OCI-LY1 (cell line): Measurements from ENCODE around the gene TTLL5.

Experiments used
- H2AFZ ChIP-seq: fragments of 200-600 bp; sonication (generic), shearing (Covaris generic); 2 replicates; pipeline ENCODE4 v1.6.0; 2014; ENCODE audit warnings: antibody characterized with exemption, mild to moderate bottlenecking, low read length
- H3F3A ChIP-seq: fragments of 200-600 bp; sonication (generic), shearing (Covaris generic); 2 replicates; pipeline ENCODE4 v1.6.0; 2014; ENCODE audit warnings: mild to moderate bottlenecking, antibody characterized with exemption, low read length, moderate library complexity; ENCODE audit not compliant: insufficient read depth
- H3K27ac ChIP-seq: fragments of 200-600 bp; sonication (generic); 2 replicates; pipeline ENCODE4 v1.5.1; 2014; ENCODE audit warnings: low read length, mixed run types, mild to moderate bottlenecking, low read depth; ENCODE audit not compliant: poor library complexity, severe bottlenecking
- H3K27me3 ChIP-seq: fragments of 200-600 bp; sonication (generic); 2 replicates; pipeline ENCODE4 v1.6.0; 2014; ENCODE audit warnings: antibody characterized with exemption, mild to moderate bottlenecking, low read length, moderate library complexity; ENCODE audit not compliant: insufficient read depth
- H3K36me3 ChIP-seq: fragments of 200-600 bp; sonication (generic); 2 replicates; pipeline ENCODE4 v1.6.1; 2014; ENCODE audit warnings: mild to moderate bottlenecking, antibody characterized with exemption, low read length, moderate library complexity, mixed read lengths; ENCODE audit not compliant: insufficient read depth
- H3K4me1 ChIP-seq: fragments of 200-600 bp; sonication (generic); 2 replicates; pipeline ENCODE4 v1.5.1; 2014; ENCODE audit warnings: mild to moderate bottlenecking, low read length, moderate library complexity; ENCODE audit not compliant: insufficient read depth, severe bottlenecking
- H3K4me2 ChIP-seq: fragments of 200-600 bp; sonication (generic), shearing (Covaris generic); 2 replicates; pipeline ENCODE4 v1.6.1; 2014; ENCODE audit warnings: low read length
- H3K4me3 ChIP-seq: fragments of 200-600 bp; sonication (generic); 2 replicates; pipeline ENCODE4 v1.5.1; 2014; ENCODE audit warnings: low read length, low read depth, mild to moderate bottlenecking, mixed read lengths; ENCODE audit not compliant: poor library complexity, severe bottlenecking
- H3K79me2 ChIP-seq: fragments of 200-600 bp; shearing (Covaris generic); 2 replicates; pipeline ENCODE4 v1.6.1; 2016; ENCODE audit warnings: mixed run types, low read length, mixed read lengths; ENCODE audit not compliant: insufficient read depth
- H3K9ac ChIP-seq: fragments of 200-600 bp; sonication (generic), shearing (Covaris generic); 2 replicates; pipeline ENCODE4 v1.6.1; 2014; ENCODE audit warnings: mild to moderate bottlenecking, low read length, mixed read lengths
- H3K9me2 ChIP-seq: fragments of 200-600 bp; sonication (generic), shearing (Covaris generic); 2 replicates; pipeline ENCODE4 v1.6.1; 2014; ENCODE audit warnings: low read depth, mild to moderate bottlenecking, low read length, mixed read lengths
- H3K9me3 ChIP-seq: fragments of 200-600 bp; shearing (Covaris generic); 2 replicates; pipeline ENCODE4 v1.6.1; 2014; ENCODE audit warnings: low read length, mixed read lengths
- H4K20me1 ChIP-seq: fragments of 200-600 bp; sonication (generic), shearing (Covaris generic); 2 replicates; pipeline ENCODE4 v1.6.0; 2016; ENCODE audit warnings: mild to moderate bottlenecking, low read length; ENCODE audit not compliant: insufficient read depth
- EZH2 ChIP-seq: fragments of 200-600 bp; sonication (generic), shearing (Covaris generic); IDR thresholded peaks from 2 replicates; pipeline ENCODE4 v1.8.0; 2017; ENCODE audit warnings: borderline replicate concordance, mixed run types, mild to moderate bottlenecking, antibody characterized with exemption, low read length, moderate library complexity, mixed read lengths
- TF ChIP-seq, protein P1 (sequence below): fragments of 200-600 bp; sonication (generic), shearing (Covaris generic); IDR thresholded peaks from 2 replicates; pipeline ENCODE4 v1.5.1; 2017; ENCODE audit warnings: mild to moderate bottlenecking, antibody characterized with exemption, low read length, moderate library complexity, mixed read lengths

Gene TTLL5

GRCh38 chr14:75905147-75905904, 244.3 kb downstream of the TTLL5 start:
- TF ChIP-seq, protein P1, sequence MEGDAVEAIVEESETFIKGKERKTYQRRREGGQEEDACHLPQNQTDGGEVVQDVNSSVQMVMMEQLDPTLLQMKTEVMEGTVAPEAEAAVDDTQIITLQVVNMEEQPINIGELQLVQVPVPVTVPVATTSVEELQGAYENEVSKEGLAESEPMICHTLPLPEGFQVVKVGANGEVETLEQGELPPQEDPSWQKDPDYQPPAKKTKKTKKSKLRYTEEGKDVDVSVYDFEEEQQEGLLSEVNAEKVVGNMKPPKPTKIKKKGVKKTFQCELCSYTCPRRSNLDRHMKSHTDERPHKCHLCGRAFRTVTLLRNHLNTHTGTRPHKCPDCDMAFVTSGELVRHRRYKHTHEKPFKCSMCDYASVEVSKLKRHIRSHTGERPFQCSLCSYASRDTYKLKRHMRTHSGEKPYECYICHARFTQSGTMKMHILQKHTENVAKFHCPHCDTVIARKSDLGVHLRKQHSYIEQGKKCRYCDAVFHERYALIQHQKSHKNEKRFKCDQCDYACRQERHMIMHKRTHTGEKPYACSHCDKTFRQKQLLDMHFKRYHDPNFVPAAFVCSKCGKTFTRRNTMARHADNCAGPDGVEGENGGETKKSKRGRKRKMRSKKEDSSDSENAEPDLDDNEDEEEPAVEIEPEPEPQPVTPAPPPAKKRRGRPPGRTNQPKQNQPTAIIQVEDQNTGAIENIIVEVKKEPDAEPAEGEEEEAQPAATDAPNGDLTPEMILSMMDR: no peak
- TF ChIP-seq EZH2: no peak
- no peaks in the 10 kb centered on the region for H3K79me2 ChIP-seq
- H2AFZ ChIP-seq: no peak overlapping the region
- H3K4me3 ChIP-seq: no peak overlapping the region
- H3K36me3 ChIP-seq: no peaks in the 10 kb centered on the region
- no peak overlapping the region for H3K9ac ChIP-seq
- no peak overlapping the region for H3K27ac ChIP-seq
- no peaks in the 10 kb centered on the region for H3K9me3 ChIP-seq
- no peaks in the 10 kb centered on the region for H3K27me3 ChIP-seq
- H3K4me2 ChIP-seq: no peak overlapping the region
- no peaks in the 10 kb centered on the region for H4K20me1 ChIP-seq
- no peaks in the 10 kb centered on the region for H3K9me2 ChIP-seq
- H3F3A ChIP-seq: no peaks in the 10 kb centered on the region; the same call in 1 of the 2 replicates
- H3K4me1 ChIP-seq: no peaks in the 10 kb centered on the region

- Histone ChIP-seq H3K9me2 (no peaks in the 10 kb centered on the region), H3K36me3 (no peaks in the 10 kb centered on the region), H4K20me1 (no peaks in the 10 kb centered on the region), H3K79me2 (no peaks in the 10 kb centered on the region), H3K4me3 (no peak overlapping the region), H3K27ac (no peak overlapping the region), H3K4me1 (no peaks in the 10 kb centered on the region), H3K9ac (no peak overlapping the region), H2AFZ (no peak overlapping the region), H3F3A (no peaks in the 10 kb centered on the region; the same call in 1 of the 2 replicates), H3K9me3 (no peaks in the 10 kb centered on the region), H3K27me3 (no peaks in the 10 kb centered on the region), H3K4me2 (no peak overlapping the region)
- no peak for TF ChIP-seq EZH2
- TF ChIP-seq, protein P1: no peak
These were observed 245.2 kb downstream of the TTLL5 start for GRCh38 chr14:75906228-75906627.

DNA sequence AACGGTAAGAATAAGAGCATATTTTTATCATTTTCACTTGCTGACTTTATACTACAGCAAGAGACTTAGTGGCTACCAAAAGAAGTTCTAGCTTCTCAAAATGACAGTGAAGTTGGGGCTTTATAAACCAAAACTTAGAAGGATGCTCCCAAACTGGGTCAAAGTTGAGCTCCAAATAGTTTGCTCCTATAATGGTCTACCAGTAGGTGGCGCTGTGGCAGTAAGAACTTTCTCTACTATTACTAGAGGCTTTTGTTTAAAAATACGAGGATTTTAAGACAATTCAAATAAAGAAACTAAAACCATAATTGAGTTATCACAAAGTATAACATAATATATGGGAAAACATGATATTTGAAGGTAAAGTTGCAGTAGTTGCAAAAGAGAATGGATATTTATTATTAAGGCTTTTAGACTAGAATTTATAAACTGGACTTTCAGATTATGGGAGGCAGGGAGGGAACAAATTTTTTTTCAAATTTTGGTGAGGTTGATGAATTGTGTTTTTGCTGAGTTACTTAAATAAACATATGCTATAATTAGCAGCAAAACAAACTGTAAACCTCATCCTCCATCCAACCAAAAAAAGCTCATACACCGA, 245.7 kb downstream of the TTLL5 start:
- no peaks in the 10 kb centered on the region for H3K9me2 ChIP-seq
- no peak overlapping the region for H3K9ac ChIP-seq
- H3K4me3 ChIP-seq: no peak overlapping the region
- no peak overlapping the region for H2AFZ ChIP-seq
- H3K27ac ChIP-seq: no peak overlapping the region
- no peaks in the 10 kb centered on the region for H3K79me2 ChIP-seq
- H3K9me3 ChIP-seq: no peaks in the 10 kb centered on the region
- no peaks in the 10 kb centered on the region for H3K4me1 ChIP-seq
- no peaks in the 10 kb centered on the region for H3K27me3 ChIP-seq
- H3K4me2 ChIP-seq: no peak overlapping the region
- no peaks in the 10 kb centered on the region for H3K36me3 ChIP-seq
- H3F3A ChIP-seq: no peaks in the 10 kb centered on the region; the same call in 1 of the 2 replicates
- no peaks in the 10 kb centered on the region for H4K20me1 ChIP-seq
- TF ChIP-seq, protein P1: peak; percentile 90
- TF ChIP-seq EZH2: no peak
